ENCODE measurements around the gene TSFM. TPM values are rescaled to one million over a fixed set of nuclear protein-coding genes. Genes with fewer than 3 reads are reported as not detected.

Gene TSFM
- total RNA-seq, 1 experiment from 2014 or later: 53.2 TPM

DNA sequence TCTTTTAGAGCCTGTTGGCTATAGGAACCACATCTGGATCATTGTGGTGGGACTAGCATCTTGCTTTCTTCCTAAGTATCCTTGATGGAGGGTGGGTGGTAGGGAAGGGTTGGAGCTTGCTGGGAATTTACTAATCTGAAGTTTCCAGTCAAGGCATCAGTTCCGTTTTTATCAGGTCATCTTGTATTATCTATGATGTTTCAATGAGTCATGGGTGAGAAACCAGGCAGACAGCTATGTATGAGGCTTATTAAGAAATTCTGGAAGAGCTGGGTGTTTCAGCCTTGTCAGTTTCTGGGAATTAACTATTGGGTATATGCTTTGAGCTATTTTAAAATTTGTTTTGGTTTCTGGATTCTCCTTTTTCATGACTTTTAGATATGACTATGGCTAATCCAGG is 11.3 kb downstream of the TSFM start:
- POLR2A ChIA-PET: interaction anchor here (1.0 kb wide), 1 partner anchor 11 kb away, joined by 3 read pairs; the partner anchor contains the start of gene TSFM
- H3K27me3 ChIP-seq (ENCODE audit: insufficient read depth, low read length): no peaks in the 10 kb centered on the region
- DNase-seq (ENCODE audit: low read depth, low spot score): no peak
- TF ChIP-seq ZNF274 (IDR thresholded peaks at IDR 0.05; ENCODE audit: low read depth, low read length) (no peak), FOSL1 (IDR thresholded peaks at IDR 0.05; ENCODE audit: low read depth) (no peak), CBX3 (IDR thresholded peaks at IDR 0.05; ENCODE audit: low read depth) (no peak), CEBPB (IDR thresholded peaks at IDR 0.05; ENCODE audit: low read depth) (no peak), POLR2AphosphoS5 (IDR thresholded peaks at IDR 0.05; ENCODE audit: low read depth, low read length) (no peak), YY1 (IDR thresholded peaks at IDR 0.05; ENCODE audit: extremely low read depth, insufficient replicate concordance, low read depth, low read length) (no peak), EZH2 (IDR thresholded peaks at IDR 0.05) (no peak), RAD21 (IDR thresholded peaks at IDR 0.05; ENCODE audit: low read depth) (no peak), ELF1 (IDR thresholded peaks at IDR 0.05; ENCODE audit: borderline replicate concordance, low read depth) (no peak), POLR2A (IDR thresholded peaks at IDR 0.05; ENCODE audit: borderline replicate concordance, extremely low read depth, insufficient read depth, insufficient read length) (no peak), SP1 (IDR thresholded peaks at IDR 0.05; ENCODE audit: low read depth) (no peak), SRF (IDR thresholded peaks at IDR 0.05; ENCODE audit: low read depth) (no peak), JUND (IDR thresholded peaks at IDR 0.05) (no peak), SIN3A (IDR thresholded peaks at IDR 0.05; ENCODE audit: low read depth) (no peak), EZH2phosphoT487 (IDR thresholded peaks at IDR 0.05; ENCODE audit: borderline replicate concordance) (no peak), EGR1 (IDR thresholded peaks at IDR 0.05; ENCODE audit: low read depth) (no peak)
- TF ChIP-seq, protein P1, sequence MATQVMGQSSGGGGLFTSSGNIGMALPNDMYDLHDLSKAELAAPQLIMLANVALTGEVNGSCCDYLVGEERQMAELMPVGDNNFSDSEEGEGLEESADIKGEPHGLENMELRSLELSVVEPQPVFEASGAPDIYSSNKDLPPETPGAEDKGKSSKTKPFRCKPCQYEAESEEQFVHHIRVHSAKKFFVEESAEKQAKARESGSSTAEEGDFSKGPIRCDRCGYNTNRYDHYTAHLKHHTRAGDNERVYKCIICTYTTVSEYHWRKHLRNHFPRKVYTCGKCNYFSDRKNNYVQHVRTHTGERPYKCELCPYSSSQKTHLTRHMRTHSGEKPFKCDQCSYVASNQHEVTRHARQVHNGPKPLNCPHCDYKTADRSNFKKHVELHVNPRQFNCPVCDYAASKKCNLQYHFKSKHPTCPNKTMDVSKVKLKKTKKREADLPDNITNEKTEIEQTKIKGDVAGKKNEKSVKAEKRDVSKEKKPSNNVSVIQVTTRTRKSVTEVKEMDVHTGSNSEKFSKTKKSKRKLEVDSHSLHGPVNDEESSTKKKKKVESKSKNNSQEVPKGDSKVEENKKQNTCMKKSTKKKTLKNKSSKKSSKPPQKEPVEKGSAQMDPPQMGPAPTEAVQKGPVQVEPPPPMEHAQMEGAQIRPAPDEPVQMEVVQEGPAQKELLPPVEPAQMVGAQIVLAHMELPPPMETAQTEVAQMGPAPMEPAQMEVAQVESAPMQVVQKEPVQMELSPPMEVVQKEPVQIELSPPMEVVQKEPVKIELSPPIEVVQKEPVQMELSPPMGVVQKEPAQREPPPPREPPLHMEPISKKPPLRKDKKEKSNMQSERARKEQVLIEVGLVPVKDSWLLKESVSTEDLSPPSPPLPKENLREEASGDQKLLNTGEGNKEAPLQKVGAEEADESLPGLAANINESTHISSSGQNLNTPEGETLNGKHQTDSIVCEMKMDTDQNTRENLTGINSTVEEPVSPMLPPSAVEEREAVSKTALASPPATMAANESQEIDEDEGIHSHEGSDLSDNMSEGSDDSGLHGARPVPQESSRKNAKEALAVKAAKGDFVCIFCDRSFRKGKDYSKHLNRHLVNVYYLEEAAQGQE (IDR thresholded peaks at IDR 0.05; ENCODE audit: low read depth): no peak
- TF ChIP-seq, protein P2, sequence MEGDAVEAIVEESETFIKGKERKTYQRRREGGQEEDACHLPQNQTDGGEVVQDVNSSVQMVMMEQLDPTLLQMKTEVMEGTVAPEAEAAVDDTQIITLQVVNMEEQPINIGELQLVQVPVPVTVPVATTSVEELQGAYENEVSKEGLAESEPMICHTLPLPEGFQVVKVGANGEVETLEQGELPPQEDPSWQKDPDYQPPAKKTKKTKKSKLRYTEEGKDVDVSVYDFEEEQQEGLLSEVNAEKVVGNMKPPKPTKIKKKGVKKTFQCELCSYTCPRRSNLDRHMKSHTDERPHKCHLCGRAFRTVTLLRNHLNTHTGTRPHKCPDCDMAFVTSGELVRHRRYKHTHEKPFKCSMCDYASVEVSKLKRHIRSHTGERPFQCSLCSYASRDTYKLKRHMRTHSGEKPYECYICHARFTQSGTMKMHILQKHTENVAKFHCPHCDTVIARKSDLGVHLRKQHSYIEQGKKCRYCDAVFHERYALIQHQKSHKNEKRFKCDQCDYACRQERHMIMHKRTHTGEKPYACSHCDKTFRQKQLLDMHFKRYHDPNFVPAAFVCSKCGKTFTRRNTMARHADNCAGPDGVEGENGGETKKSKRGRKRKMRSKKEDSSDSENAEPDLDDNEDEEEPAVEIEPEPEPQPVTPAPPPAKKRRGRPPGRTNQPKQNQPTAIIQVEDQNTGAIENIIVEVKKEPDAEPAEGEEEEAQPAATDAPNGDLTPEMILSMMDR (IDR thresholded peaks at IDR 0.05 in 2 of 3, conservative IDR thresholded peaks at IDR 0.05 in 1 of 3; ENCODE audit: borderline replicate concordance in 1 of 3, insufficient read depth in 1 of 3, low read depth in 2 of 3, low read length in 2 of 3): no peak
- TF ChIP-seq, protein P3, sequence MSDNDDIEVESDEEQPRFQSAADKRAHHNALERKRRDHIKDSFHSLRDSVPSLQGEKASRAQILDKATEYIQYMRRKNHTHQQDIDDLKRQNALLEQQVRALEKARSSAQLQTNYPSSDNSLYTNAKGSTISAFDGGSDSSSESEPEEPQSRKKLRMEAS (IDR thresholded peaks at IDR 0.05): no peak
- TF ChIP-seq, protein P4, sequence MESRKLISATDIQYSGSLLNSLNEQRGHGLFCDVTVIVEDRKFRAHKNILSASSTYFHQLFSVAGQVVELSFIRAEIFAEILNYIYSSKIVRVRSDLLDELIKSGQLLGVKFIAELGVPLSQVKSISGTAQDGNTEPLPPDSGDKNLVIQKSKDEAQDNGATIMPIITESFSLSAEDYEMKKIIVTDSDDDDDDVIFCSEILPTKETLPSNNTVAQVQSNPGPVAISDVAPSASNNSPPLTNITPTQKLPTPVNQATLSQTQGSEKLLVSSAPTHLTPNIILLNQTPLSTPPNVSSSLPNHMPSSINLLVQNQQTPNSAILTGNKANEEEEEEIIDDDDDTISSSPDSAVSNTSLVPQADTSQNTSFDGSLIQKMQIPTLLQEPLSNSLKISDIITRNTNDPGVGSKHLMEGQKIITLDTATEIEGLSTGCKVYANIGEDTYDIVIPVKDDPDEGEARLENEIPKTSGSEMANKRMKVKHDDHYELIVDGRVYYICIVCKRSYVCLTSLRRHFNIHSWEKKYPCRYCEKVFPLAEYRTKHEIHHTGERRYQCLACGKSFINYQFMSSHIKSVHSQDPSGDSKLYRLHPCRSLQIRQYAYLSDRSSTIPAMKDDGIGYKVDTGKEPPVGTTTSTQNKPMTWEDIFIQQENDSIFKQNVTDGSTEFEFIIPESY (IDR thresholded peaks at IDR 0.05; ENCODE audit: extremely low read depth, insufficient replicate concordance, low read length): no peak
- no peak overlapping the region for H3K9ac ChIP-seq (ENCODE audit: low read length)
- H3K9me2 ChIP-seq (ENCODE audit: insufficient read depth): no peaks in the 10 kb centered on the region
- no TSS peak for BruUV-seq (replicated peaks)
- no peak overlapping the region for H2AFZ ChIP-seq (ENCODE audit: low read depth, low read length, poor library complexity, severe bottlenecking)
- CTCF ChIA-PET: interaction anchor here (1.5 kb wide), 1 partner anchor 9 kb away, joined by 4 read pairs; no protein-coding TSS in a partner anchor
- H3K79me2 ChIP-seq (ENCODE audit: insufficient read depth, low read length): peaks cover 19% of the 10 kb centered on the region
- intact Hi-C loops (cut with micrococcal nuclease): no loop called here
- no peak overlapping the region for H3K27ac ChIP-seq (ENCODE audit: low read depth, low read length)
- no peaks in the 10 kb centered on the region for H3K9me3 ChIP-seq (ENCODE audit: control insufficient read depth in 1 of 2, insufficient read depth in 1 of 2, low read depth in 1 of 2, low read length in 2 of 2)
- H3K36me3 ChIP-seq (ENCODE audit: control insufficient read depth in 1 of 2, insufficient read depth in 2 of 2, low read length in 2 of 2): peaks cover 37 to 38% of the 10 kb centered on the region in 2 experiments; a peak in 3 of 4 replicates
- ATAC-seq: no peak
- no peak overlapping the region for H3K4me3 ChIP-seq (replicated peaks in 1 of 2; ENCODE audit: low read depth in 1 of 2, low read length in 2 of 2)
- no peaks in the 10 kb centered on the region for H4K20me1 ChIP-seq (ENCODE audit: insufficient read depth)
- no peak overlapping the region; the same call in 1 of the 2 replicates for H3K4me2 ChIP-seq (ENCODE audit: low read length)
- peaks cover 0 to 8% of the 10 kb centered on the region in 2 experiments; a peak in 2 of 4 replicates for H3K4me1 ChIP-seq (ENCODE audit: control insufficient read depth in 1 of 2, insufficient read depth in 2 of 2, low read length in 2 of 2)
- RAD21 ChIA-PET (ENCODE audit: low non-redundant PET in 1 of 2, low total read pairs in 2 of 2, uncharacterized antibody in 2 of 2, unreplicated experiment in 2 of 2): no interaction called here
